PFSK-1 (cell line): ENCODE results near the gene WBP1L.

Source experiments
- FOXP2 ChIP-seq: optimal IDR thresholded peaks from 2 replicates; pipeline ENCODE3; 2011; ENCODE audit warnings: borderline replicate concordance, control low read depth, inconsistent platforms; ENCODE audit not compliant: insufficient read depth; ENCODE audit errors: extremely low read length, extremely low read depth
- POLR2AphosphoS5 ChIP-seq: IDR thresholded peaks from 2 replicates; pipeline ENCODE4 v1.6.1; 2012; ENCODE audit warnings: low read depth, mild to moderate bottlenecking, control low read depth, low read length, moderate library complexity
- SIN3A ChIP-seq: IDR thresholded peaks from 2 replicates; pipeline ENCODE4 v1.6.1; 2012; ENCODE audit warnings: mild to moderate bottlenecking, low read length, moderate library complexity, borderline replicate concordance; ENCODE audit not compliant: insufficient read depth
- TAF1 ChIP-seq: IDR thresholded peaks from 2 replicates; pipeline ENCODE4 v1.6.1; 2012; ENCODE audit warnings: low read length, control low read depth, borderline replicate concordance; ENCODE audit not compliant: insufficient read depth
- TF ChIP-seq, protein P1 (sequence below), 2 experiments: IDR thresholded peaks; 2 replicates each; pipeline versions ENCODE4 v1.6.1 to v1.8.0; 2011 to 2012; ENCODE audit warnings: low read depth in 2 of 2, low read length in 2 of 2, control low read depth in 1 of 2, inconsistent platforms in 1 of 2, mild to moderate bottlenecking in 1 of 2, moderate library complexity in 1 of 2; ENCODE audit not compliant: insufficient read depth in 1 of 2

The WBP1L gene

DNA sequence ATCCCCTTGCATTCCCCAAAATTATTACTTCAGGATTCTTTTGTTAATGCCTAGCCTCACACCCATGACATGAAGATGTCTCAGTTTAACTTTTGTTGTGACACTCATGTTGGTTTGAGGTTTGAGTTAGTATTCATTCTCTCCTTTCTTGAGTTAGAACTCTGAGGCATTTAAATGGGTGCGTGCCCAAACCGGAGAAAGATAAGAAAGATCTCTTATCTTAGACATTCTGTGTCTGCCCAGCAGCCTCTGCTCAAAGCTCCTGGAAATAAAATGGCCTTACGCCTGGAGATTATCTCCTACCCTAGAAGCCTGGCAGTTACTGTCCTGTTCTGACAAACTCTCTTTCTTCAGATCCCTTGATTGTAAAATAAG is 26.3 kb downstream of the WBP1L start:
- TF ChIP-seq, protein P1, sequence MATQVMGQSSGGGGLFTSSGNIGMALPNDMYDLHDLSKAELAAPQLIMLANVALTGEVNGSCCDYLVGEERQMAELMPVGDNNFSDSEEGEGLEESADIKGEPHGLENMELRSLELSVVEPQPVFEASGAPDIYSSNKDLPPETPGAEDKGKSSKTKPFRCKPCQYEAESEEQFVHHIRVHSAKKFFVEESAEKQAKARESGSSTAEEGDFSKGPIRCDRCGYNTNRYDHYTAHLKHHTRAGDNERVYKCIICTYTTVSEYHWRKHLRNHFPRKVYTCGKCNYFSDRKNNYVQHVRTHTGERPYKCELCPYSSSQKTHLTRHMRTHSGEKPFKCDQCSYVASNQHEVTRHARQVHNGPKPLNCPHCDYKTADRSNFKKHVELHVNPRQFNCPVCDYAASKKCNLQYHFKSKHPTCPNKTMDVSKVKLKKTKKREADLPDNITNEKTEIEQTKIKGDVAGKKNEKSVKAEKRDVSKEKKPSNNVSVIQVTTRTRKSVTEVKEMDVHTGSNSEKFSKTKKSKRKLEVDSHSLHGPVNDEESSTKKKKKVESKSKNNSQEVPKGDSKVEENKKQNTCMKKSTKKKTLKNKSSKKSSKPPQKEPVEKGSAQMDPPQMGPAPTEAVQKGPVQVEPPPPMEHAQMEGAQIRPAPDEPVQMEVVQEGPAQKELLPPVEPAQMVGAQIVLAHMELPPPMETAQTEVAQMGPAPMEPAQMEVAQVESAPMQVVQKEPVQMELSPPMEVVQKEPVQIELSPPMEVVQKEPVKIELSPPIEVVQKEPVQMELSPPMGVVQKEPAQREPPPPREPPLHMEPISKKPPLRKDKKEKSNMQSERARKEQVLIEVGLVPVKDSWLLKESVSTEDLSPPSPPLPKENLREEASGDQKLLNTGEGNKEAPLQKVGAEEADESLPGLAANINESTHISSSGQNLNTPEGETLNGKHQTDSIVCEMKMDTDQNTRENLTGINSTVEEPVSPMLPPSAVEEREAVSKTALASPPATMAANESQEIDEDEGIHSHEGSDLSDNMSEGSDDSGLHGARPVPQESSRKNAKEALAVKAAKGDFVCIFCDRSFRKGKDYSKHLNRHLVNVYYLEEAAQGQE (IDR thresholded peaks at IDR 0.05; ENCODE audit: insufficient read depth in 1 of 2, low read depth in 2 of 2, low read length in 2 of 2) = no peak
- TF ChIP-seq SIN3A (no peak), TAF1 (no peak), FOXP2 (no peak), POLR2AphosphoS5 (no peak)

DNA sequence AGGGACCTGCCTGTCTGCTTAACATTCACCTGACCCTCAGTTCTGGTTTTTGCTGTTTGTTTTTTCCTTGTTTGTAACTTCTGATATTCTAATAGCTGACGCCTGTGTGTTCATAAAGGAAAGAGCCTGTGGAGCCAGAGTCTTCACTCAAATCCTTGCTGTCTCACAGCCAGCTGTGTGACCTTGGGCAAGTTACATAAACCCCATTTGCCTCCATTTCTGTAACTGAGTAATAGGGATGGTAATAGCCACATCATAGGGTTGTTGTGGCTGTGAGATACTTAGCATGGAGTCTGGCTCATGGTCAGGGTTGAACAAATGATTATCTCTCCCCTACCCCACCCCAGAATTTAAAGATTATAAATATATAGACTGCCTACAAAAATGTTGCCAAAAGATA is 27.0 kb downstream of the WBP1L start:
- TF ChIP-seq FOXP2 (no peak), TAF1 (no peak), POLR2AphosphoS5 (no peak)

DNA sequence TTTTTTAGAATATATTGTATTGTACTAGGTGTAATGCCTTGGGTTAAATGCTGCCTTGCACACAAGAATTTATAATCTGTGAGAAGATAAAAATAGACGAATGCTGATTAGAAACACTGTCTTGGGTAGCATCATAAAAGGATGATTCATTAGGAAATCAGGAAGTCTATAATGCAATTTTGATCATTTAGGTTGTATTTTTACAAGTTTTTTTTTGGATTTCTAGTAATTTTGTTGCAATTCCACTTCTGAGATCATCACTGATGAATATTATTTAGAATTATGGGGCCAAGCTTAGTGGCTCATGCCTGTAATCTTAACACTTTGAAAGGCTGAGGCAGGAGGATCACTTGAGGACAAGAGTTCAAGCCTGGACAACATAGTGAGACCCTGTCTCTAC is 29.6 kb downstream of the WBP1L start:
- TF ChIP-seq POLR2AphosphoS5 = no peak
- TF ChIP-seq SIN3A = no peak
- TF ChIP-seq TAF1 = no peak
- TF ChIP-seq, protein P1 (IDR thresholded peaks at IDR 0.05; ENCODE audit: insufficient read depth in 1 of 2, low read depth in 2 of 2, low read length in 2 of 2) = no peak
- no peak for TF ChIP-seq FOXP2

DNA sequence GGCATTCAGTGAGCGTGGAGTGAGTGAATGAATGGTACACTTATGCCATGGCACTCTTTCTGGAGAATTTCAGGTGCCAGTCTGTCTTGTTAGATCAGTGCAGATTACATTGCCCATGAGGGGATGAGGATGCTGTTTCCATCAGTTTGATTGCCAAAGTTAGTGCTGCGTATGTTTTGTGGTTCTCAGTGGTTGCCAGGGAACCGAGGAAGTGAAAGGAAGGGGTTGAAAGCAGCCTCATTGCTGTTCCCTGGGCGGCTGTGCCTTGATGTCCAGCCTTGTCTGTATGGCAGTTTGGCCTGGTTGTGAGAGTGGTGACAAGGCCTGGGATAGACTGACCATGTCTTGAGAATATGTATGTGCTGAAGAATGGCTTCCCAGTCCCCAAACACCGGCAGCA is 30.2 kb downstream of the WBP1L start:
- TF ChIP-seq, protein P1 (IDR thresholded peaks at IDR 0.05; ENCODE audit: insufficient read depth in 1 of 2, low read depth in 2 of 2, low read length in 2 of 2) = no peak
- TF ChIP-seq TAF1 = no peak
- no peak for TF ChIP-seq SIN3A
- TF ChIP-seq FOXP2 = no peak
- TF ChIP-seq POLR2AphosphoS5 = no peak

DNA sequence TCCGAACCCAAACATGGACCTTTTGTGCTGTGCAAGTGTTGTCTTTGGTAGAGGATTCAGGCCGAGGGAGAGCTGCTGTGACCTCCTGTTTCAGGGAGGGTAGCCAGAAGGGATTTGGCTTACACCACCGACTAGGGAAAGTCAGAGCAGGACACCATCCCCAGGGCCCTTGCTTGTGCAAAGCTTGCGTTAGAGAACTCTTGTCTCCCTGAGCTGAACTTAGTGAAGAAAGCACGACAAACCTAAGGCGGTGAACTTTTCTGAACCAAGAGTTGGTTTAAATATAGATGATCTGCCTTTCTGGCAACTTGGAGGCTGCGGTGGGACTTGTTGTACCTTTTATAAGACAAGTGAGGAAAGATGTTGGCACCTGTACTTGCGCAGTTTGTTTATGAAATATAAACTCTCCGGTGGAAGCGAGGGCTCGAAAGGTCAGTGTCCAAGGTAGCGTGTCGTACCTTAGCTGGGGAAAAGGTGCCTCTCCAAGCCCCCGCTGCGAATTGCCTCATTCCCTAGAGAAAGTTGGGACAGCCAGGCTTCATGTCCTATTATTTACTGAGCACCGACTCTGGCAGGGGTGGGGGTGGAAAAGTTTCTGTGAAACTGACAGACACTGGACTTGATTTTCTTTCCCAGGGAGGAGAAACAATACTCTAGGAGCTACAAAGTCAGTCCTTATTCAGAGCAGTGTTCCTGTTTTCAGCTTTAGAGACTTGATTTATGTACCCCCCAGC is 31.6 kb downstream of the WBP1L start:
- TF ChIP-seq TAF1 (no peak), SIN3A (no peak), FOXP2 (no peak), POLR2AphosphoS5 (no peak)
- TF ChIP-seq, protein P1 (IDR thresholded peaks at IDR 0.05; ENCODE audit: insufficient read depth in 1 of 2, low read depth in 2 of 2, low read length in 2 of 2) = no peak
